HEK293T (cell line): ENCODE data around the gene TMPRSS2.

Experiments
- CTCF ChIA-PET: fragments of 350-600 bp; formaldehyde crosslinking; extraction: SDS; loops from one replicate; lab custom pipeline; 2021; ENCODE audit warnings: antibody characterized with exemption, inconsistent platforms; lab: Yijun Ruan, JAX
- POLR2A ChIA-PET: fragments of 350-600 bp; formaldehyde crosslinking; extraction: SDS; loops from one replicate; lab custom pipeline; 2020; ENCODE audit warnings: antibody characterized with exemption, inconsistent platforms; lab: Yijun Ruan, JAX
- DNase-seq: peaks from one replicate; pipeline ENCODE4 v3.0.0; 2012; ENCODE audit warnings: mixed read lengths; ENCODE audit errors: extremely low spot score
- ARNT ChIP-seq: fragments of 450-650 bp; IDR thresholded peaks from 2 replicates; pipeline ENCODE4 v1.6.1; 2017; ENCODE audit warnings: mild to moderate bottlenecking
- BHLHE40 ChIP-seq: fragments of 450-650 bp; IDR thresholded peaks from 2 replicates; pipeline ENCODE4 v1.6.1; 2016; ENCODE audit warnings: mild to moderate bottlenecking, moderate library complexity, borderline replicate concordance
- CTBP1 ChIP-seq: fragments of 450-650 bp; IDR thresholded peaks from 2 replicates; pipeline ENCODE4 v1.6.1; 2016; ENCODE audit warnings: borderline replicate concordance
- ELF4 ChIP-seq: fragments of 450-650 bp; IDR thresholded peaks from 2 replicates; pipeline ENCODE4 v1.6.1; 2017; ENCODE audit warnings: antibody characterized with exemption
- FOXA1 ChIP-seq: fragments of 450-650 bp; IDR thresholded peaks from 2 replicates; pipeline ENCODE4 v1.6.1; 2016; ENCODE audit warnings: mild to moderate bottlenecking
- FOXK2 ChIP-seq: fragments of 450-650 bp; IDR thresholded peaks from 2 replicates; pipeline ENCODE4 v1.6.1; 2016; ENCODE audit warnings: mild to moderate bottlenecking
- FOXM1 ChIP-seq: fragments of 450-650 bp; IDR thresholded peaks from 2 replicates; pipeline ENCODE4 v1.6.1; 2017; ENCODE audit warnings: mild to moderate bottlenecking, borderline replicate concordance
- HDGF ChIP-seq: fragments of 450-650 bp; IDR thresholded peaks from 2 replicates; pipeline ENCODE4 v1.6.1; 2017; ENCODE audit warnings: antibody characterized with exemption, borderline replicate concordance
- L3MBTL2 ChIP-seq: fragments of 450-650 bp; conservative IDR thresholded peaks from 2 replicates; pipeline ENCODE4 v1.6.1; 2016; ENCODE audit warnings: mild to moderate bottlenecking
- LEF1 ChIP-seq: fragments of 450-650 bp; IDR thresholded peaks from 2 replicates; pipeline ENCODE4 v1.6.1; 2017; ENCODE audit warnings: mild to moderate bottlenecking, borderline replicate concordance
- NFRKB ChIP-seq: fragments of 450-650 bp; IDR thresholded peaks from 2 replicates; pipeline ENCODE4 v1.6.1; 2016; ENCODE audit warnings: mild to moderate bottlenecking, moderate library complexity
- PKNOX1 ChIP-seq: fragments of 450-650 bp; IDR thresholded peaks from 2 replicates; pipeline ENCODE4 v1.6.1; 2016
- SP1 ChIP-seq: fragments of 450-650 bp; IDR thresholded peaks from 2 replicates; pipeline ENCODE4 v1.6.1; 2017
- SUZ12 ChIP-seq: fragments of 450-650 bp; IDR thresholded peaks from 2 replicates; pipeline ENCODE4 v1.6.1; 2016; ENCODE audit warnings: mild to moderate bottlenecking
- TARDBP ChIP-seq: fragments of 450-650 bp; IDR thresholded peaks from 2 replicates; pipeline ENCODE4 v1.6.1; 2016
- ZNF384 ChIP-seq: fragments of 450-650 bp; IDR thresholded peaks from 2 replicates; pipeline ENCODE4 v1.6.1; 2016

TMPRSS2 gene

GRCh38 chr21:41428847-41429246 lies 79.1 kb downstream of the TMPRSS2 start:
- ChIA-PET CTCF (no interaction called here), POLR2A (no interaction called here)
- DNase-seq = no peak
- TF ChIP-seq ELF4 = no peak
- no peak for TF ChIP-seq L3MBTL2
- TF ChIP-seq ARNT = no peak
- TF ChIP-seq CTBP1 = no peak
- TF ChIP-seq TARDBP = no peak
- TF ChIP-seq SUZ12 = no peak
- TF ChIP-seq FOXK2 = no peak
- no peak for TF ChIP-seq ZNF384
- no peak for TF ChIP-seq PKNOX1
- no peak for TF ChIP-seq FOXA1
- TF ChIP-seq SP1 = no peak
- TF ChIP-seq HDGF = no peak
- TF ChIP-seq LEF1 = no peak

GRCh38 chr21:41428311-41428710 lies 79.6 kb downstream of the TMPRSS2 start:
- DNase-seq = no peak
- ChIA-PET POLR2A (no interaction called here), CTCF (no interaction called here)
- TF ChIP-seq L3MBTL2 (no peak), PKNOX1 (no peak), CTBP1 (no peak)

GRCh38 chr21:41427556-41427955 lies 80.4 kb downstream of the TMPRSS2 start:
- ChIA-PET CTCF (no interaction called here), POLR2A (no interaction called here)
- TF ChIP-seq LEF1 (no peak), NFRKB (no peak), SUZ12 (no peak), CTBP1 (no peak), ELF4 (no peak), FOXK2 (no peak), SP1 (no peak), ZNF384 (no peak), TARDBP (no peak)
- DNase-seq = no peak

GRCh38 chr21:41426676-41427404 lies 81.1 kb downstream of the TMPRSS2 start:
- no peak for TF ChIP-seq SUZ12
- TF ChIP-seq FOXM1 = no peak
- no peak for TF ChIP-seq ZNF384
- no peak for TF ChIP-seq HDGF
- no peak for TF ChIP-seq BHLHE40
- no peak for TF ChIP-seq ELF4
- no peak for TF ChIP-seq SP1
- no peak for TF ChIP-seq LEF1
- TF ChIP-seq TARDBP = no peak
- TF ChIP-seq CTBP1 = no peak
- TF ChIP-seq NFRKB = no peak
- no peak for TF ChIP-seq ARNT
- no peak for TF ChIP-seq FOXA1
- no peak for TF ChIP-seq L3MBTL2
- TF ChIP-seq PKNOX1 = no peak
- TF ChIP-seq FOXK2 = no peak
- no peak for DNase-seq
- CTCF ChIA-PET = no interaction called here
- POLR2A ChIA-PET = no interaction called here

GRCh38 chr21:41425954-41426675 lies 81.8 kb downstream of the TMPRSS2 start, which contains the start of gene MX1:
Gene MX1, plus strand, starts transcription at chr21:41426239. Its CDS starts 5,832 bp downstream, at chr21:41432071.
- no peak for DNase-seq
- ChIA-PET CTCF (no interaction called here), POLR2A (no interaction called here)
- TF ChIP-seq TARDBP (no peak), LEF1 (no peak), ELF4 (no peak), NFRKB (no peak), ARNT (no peak), PKNOX1 (no peak), SUZ12 (no peak), HDGF (no peak), BHLHE40 (no peak), FOXM1 (no peak), FOXA1 (no peak), ZNF384 (no peak), CTBP1 (no peak), L3MBTL2 (no peak), FOXK2 (no peak), SP1 (no peak)
